ENCODE data around the gene SLC15A5.

SLC15A5 gene, protein sequence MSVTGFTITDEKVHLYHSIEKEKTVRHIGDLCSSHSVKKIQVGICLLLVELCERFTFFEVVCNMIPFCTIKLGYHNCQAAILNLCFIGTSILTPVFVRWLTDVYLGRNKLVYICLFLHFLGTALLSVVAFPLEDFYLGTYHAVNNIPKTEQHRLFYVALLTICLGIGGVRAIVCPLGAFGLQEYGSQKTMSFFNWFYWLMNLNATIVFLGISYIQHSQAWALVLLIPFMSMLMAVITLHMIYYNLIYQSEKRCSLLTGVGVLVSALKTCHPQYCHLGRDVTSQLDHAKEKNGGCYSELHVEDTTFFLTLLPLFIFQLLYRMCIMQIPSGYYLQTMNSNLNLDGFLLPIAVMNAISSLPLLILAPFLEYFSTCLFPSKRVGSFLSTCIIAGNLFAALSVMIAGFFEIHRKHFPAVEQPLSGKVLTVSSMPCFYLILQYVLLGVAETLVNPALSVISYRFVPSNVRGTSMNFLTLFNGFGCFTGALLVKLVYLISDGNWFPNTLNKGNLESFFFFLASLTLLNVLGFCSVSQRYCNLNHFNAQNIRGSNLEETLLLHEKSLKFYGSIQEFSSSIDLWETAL

DNA sequence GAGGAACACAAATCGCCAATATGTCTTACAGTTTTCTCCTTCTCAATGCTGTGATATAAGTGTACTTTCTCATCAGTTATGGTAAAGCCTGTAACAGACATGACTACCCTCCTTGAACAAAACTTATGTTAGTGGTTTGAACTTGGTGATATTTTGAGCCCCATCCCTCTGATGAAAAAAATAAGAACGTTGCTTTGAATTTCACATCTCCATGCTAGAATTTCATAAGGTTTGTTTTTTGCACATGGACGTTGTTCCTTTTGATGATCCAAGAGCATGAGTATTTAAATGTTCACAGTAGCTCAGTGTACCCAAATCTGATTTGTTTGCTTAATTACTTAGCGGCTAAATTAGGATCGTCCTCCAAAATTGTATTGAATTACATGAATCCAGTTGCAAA lies at the start of gene SLC15A5:
Gene SLC15A5, minus strand, starts transcription at position 101 of the 400 bp plus-strand sequence. Its CDS starts 0 bp downstream, at position 101.
- in situ Hi-C loops (cut with MboI; ENCODE audit: low sequenced_read_pairs): no loop called here

DNA sequence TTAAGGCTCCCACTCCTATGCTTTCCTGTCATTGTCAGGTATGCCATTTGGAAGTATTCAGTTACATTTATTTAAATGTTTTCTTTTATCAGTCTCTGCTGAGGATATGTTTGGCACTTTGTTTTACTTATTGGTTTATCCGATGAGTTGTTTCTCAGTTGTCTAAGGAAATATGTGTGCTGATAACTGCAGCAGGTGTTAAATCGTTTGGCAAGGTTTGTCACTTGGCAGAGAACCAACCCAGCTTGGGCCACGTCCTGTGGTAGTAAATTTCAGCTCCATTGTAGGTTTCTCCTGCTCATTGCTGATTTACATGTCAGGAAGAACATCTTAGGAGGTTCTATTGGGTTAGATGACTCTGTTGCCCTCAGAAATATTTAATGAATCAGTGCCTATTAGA lies 47.9 kb upstream of the SLC15A5 start:
- in situ Hi-C loops (cut with MboI; ENCODE audit: low sequenced_read_pairs): no loop called here

DNA sequence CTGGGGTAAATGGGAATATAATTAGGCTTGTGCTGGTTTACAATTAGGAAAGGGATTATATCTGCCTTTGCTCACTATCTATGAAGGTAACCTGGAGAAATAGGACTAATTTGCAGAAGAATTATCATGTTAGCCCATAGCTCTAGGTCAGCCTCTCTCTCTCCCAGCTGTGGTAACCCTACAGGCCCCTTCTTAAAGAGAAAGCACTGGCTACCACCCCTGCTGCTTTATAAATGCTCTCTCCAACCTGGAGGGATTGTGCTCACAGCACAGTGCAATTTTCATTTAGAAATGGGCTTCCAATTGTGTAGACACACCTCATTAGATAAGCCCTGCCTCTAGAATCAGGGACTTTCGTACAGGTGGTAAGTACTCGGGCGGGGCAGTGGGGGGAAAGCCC lies 47.3 kb upstream of the SLC15A5 start:
- in situ Hi-C loops (cut with MboI; ENCODE audit: low sequenced_read_pairs): no loop called here

DNA sequence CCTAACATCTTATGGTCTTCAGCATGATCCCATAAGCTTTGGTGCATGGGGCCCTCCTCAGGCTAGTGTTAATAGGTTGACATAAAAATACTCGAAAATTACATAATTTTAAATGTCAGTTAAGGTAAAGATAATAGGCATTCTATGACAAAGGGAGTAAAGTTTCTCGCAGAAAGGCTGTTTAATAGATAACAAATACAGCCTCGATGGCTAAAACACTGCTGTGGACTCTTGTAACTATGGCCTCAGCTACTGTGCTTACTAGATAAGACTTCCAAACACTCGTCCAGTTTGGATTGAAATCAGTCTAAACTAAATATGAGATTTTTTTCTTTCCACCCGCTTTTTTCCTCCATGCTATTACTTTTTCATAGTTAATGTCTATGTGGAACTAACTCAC lies 46.8 kb upstream of the SLC15A5 start:
- in situ Hi-C loops (cut with MboI; ENCODE audit: low sequenced_read_pairs): no loop called here

DNA sequence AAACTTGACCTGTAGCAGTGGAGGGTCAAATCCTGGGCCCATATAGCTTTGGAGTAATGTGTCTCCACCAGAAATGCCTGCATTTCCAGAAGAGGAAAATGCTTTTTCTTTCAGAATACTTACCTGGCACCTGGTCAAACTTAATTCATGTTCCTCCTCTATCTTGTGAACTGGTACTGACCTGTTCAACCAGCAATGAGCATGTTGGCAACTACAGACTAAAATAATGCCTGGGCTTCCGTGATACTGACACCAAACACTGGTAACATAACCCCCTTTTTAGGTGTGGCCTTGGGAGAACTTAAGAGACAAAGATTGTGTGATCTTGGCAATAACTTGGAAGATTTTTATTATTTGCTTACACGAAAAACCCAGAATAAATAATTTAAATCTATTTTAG lies 46.2 kb upstream of the SLC15A5 start:
- in situ Hi-C loops (cut with MboI; ENCODE audit: low sequenced_read_pairs): no loop called here

DNA sequence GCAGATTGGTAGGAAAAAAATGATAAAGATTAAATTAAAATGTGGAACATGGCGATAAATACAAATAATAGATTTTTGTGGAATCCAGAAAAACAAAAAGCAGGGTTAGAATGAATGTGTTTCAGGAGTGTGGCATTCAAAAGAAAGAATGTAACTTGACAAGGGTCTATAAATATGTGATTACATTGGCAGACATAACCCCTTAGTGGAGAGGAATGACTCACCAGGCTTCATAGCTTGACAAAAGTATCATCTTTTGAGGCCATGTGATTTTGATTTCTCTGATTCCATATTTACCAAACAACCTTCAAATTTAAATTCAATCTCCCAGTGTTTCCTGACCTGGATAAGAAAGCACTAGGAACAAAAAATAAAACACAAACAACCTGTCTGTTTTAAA lies 45.5 kb upstream of the SLC15A5 start:
- in situ Hi-C loops (cut with MboI; ENCODE audit: low sequenced_read_pairs): no loop called here

DNA sequence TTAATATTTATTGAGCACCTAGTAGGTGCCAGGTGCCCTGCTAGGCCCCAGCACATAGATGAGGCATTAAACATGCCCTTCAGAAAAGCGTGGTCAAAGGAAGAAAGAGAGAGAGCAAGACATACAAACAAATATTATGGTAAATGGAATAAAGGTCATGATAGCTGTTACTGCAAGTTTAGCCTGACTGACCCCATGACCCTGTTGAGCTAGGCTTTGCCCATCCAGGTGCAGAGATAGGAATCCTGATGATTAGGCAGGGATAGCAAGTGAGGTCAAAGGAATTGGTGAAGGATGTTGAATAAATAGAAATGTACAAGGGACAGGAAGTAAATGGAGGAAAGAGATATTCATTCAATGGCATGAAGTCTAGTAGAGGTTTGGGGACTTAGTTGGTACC lies 33.4 kb upstream of the SLC15A5 start:
- in situ Hi-C loops (cut with MboI; ENCODE audit: low sequenced_read_pairs): no loop called here

DNA sequence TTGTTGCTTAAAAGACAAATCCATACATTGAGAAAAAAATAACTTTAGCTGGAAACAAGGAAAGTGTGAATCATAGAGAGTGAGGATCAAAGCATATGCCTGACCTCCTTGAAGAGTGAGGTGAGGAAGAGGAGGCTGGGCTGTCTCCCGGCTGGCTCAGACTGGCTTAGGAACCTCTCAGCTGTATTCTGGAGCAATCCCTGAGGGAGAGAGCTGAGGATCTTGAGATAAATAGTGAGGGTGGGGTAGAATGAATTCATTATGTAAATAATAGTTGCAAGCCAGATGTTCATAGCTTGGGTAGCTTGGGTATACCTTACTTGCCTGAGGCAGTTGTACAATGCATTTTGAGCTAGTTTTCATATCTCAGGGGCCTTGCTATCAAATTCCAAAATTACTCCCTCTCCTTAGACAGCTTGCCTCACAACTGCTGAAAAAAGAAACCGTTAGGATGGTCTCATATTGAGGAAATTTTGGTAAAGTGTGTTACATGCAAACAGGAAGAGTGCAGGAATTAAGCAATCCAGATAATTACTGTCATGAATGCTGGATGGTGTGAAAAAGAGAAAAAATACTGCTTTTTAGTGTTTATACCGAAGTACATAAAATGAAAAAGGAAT lies 30.5 kb upstream of the SLC15A5 start:
- in situ Hi-C loops (cut with MboI; ENCODE audit: low sequenced_read_pairs): no loop called here

DNA sequence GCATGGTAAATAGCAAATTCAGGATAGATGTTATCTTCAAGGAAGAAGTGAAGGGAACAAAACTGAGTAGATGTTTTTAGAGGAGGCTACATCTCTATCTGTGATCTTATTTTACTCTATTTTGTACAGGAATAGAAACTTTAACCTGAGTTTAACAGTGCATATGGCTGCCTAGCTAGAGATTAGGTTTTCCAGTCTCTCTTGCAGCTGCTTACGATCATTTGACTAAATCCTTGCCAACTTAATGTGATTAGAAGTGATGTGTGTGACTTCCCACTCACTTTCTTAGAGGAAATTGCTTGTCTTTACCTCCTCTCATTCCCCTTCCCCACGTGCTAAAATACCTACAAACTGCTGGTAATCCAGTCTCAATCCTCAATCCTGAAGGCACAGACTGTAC lies 26.5 kb upstream of the SLC15A5 start:
- in situ Hi-C loops (cut with MboI; ENCODE audit: low sequenced_read_pairs): no loop called here

DNA sequence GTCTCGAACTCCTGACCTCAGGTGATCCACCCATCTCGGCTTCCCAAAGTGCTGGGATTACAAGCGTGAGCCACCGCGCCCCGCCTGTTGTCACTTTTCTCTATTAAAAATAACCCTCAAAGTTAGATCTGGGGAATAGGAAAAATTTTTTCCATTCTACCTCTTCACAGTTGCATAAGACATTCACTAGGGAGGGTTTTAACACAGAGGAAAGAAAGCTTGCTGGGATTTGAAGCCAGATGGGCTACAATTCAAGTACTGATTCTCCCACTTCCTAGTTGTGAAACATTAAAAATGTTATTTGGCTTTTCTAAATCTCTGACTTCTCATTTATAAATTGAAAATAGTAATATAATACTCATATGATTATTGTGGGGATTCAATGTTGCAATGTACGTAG lies 23.3 kb upstream of the SLC15A5 start:
- in situ Hi-C loops (cut with MboI; ENCODE audit: low sequenced_read_pairs): no loop called here

DNA sequence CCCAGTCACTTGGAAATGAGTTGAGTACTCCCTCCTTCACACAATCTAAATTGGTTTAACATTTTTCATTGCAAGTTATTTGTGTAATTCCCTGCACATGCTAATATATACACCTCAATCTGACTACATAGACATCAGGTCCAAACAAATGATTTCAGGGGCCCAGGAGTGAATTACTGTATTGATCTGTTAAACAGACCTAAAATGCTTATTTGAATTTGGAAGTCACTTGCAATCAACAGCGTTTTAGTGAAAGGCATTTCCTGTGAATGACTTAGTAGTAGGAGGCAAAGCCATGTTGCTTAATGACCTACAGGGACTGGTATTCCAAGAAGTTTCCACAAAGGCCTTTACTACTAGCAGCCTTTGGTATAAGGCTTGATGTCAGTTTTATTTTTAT lies 22.6 kb upstream of the SLC15A5 start:
- in situ Hi-C loops (cut with MboI; ENCODE audit: low sequenced_read_pairs): no loop called here

DNA sequence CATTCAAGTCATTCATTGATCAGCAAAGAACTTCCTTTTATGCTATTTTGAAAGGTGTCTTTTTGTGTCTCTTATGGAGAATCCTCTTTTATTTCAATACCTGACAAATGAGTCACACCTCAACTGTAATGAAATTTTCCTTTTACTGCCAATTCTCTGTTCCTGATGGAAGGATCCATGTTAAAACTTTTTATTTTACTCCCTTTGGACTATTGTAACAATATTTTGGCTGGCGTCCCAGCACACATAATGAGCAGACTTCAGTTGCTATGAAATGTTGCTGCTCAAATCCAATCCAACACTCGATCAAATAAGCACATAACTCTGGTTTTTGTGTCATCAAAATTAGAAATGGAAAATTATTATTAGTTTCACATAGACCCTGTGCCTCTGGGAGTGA lies 21.9 kb upstream of the SLC15A5 start:
- in situ Hi-C loops (cut with MboI; ENCODE audit: low sequenced_read_pairs): no loop called here

DNA sequence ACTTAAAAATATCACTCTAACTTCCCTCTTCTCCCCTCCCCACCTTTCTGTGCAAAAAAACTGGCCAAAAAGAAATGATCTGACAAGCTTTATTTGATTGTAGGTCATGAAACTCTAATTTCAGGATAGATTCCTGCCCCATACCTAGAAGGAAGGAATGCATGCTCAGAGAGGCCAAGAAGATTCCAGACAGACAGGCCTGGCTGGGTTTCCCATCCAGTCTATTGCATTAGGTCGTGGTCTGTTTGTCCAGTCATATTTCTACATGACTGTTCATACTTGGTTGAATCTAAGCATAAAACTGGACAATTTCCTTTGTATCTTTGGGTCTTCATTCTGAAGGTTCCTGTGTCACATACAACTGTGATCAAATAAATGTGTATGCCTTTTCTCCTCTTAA lies 20.0 kb upstream of the SLC15A5 start:
- in situ Hi-C loops (cut with MboI; ENCODE audit: low sequenced_read_pairs): no loop called here

DNA sequence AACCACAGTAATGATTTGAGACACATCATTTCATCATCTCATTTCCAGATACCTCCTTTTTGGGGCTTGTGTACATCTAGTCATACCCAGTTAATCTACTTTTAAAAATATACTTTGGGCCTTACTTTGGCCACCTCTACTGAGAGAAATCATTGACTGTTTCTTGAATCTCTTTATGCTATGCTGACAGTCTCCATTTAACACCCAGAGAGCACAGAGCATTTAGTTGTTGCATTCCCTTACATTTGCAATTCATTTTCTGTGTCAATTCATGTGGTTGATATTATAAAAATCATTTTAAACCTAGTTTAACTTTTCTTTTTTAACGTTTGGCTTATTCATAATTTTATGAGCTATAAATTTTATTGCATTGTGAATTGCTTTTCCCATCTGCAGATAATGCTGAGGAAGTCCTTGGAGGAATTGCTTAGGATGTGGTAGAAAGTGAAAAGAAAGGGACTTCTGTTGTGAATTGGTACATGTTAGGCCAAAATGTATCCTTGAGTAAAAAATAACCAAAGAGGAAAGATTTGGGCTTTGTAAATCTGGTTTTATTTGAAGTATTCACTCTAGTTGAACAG lies 17.0 kb upstream of the SLC15A5 start:
- in situ Hi-C loops (cut with MboI; ENCODE audit: low sequenced_read_pairs): no loop called here

DNA sequence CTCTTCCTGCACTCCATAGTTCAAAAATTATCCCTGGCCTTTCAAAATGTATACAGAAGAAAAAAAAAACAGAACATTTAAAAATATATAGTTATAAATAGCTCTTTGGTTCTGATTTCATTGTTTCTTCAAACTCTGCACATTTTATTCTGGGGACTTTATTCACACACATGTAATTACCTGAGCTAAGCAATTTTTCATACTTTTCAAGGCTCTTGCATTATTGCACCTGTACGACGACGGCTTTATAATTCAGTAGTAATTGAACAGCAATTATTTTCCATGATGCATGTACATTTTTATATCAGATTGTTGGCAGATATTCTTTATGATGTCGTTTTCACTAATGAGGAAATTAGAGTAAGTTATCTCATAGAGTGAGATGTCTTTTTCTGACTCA lies 13.5 kb upstream of the SLC15A5 start:
- in situ Hi-C loops (cut with MboI; ENCODE audit: low sequenced_read_pairs): no loop called here

DNA sequence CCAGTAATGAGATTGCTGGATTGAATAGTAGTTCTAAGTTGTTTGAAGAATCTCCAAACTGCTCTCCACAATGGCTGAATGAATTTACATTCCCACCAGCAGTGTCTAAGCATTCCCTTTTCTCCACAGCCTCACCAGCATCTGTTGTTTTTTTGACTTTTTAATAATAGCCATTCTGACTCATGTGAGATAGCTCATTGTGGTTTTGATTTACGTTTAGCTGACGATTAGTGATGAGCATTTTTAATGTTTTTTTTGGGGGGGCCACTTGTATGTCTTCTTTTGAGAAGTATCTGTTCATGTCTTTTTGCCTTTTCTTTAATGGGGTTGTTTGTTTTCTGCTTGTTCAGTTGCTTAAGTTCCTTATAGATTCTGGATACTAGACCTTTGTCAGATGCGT lies 8.1 kb upstream of the SLC15A5 start:
- in situ Hi-C loops (cut with MboI; ENCODE audit: low sequenced_read_pairs): no loop called here

DNA sequence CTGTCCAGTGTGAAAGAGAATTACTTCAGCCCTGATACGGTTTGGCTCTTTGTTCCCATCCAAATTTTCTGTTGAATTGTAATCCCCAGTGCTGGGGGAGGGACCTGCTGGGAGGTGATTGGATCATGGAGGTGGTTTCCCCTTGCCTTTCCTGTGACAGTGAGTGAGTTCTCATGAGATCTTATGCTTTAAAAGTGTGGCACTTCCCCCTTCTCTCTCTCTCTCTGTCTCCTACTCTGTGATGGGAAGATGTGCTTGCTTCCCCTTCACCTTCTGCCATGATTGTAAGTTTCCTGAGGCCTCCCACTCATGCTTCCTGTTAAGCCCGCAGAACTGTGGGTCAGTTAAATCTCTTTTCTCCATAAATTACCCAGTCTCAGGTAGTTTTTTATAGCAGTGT lies 5.5 kb upstream of the SLC15A5 start:
- in situ Hi-C loops (cut with MboI; ENCODE audit: low sequenced_read_pairs): no loop called here

DNA sequence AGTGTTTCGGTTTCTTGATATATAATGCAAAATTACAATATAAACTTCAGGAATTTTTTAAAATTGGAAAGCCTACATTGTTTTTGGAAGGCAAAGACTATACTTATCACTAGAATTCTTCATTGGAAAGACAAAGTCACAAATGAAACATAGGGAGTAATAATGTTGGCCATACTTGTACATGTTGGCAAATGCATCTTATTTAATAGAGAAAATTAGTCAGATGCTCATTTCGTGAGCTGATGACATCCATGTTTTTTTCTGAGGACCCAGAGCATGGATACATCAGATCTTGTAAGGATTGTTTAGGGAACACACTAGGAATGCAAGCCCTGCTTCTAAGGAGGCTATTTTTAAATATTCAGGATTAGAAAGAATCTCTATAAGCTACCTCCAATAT lies 4.6 kb upstream of the SLC15A5 start:
- in situ Hi-C loops (cut with MboI; ENCODE audit: low sequenced_read_pairs): no loop called here

DNA sequence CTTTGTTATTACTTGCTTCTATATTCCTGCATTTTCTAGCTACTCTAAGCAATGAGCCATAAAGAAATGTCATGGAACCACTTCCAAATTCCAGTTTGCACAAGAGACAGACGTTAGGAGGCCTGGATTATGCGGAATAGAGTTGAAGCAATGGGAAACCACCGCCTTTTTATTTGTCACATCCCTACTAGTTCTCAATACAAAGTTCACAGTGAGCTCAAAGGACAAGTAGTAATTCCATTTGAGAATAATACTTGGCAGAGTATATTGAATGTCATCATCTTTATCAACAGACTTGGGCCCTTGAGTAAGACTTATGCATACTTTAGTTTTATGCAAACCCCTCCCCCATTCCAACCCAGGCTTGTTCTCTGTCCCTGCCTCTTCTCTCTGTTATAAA lies 3.7 kb upstream of the SLC15A5 start:
- in situ Hi-C loops (cut with MboI; ENCODE audit: low sequenced_read_pairs): no loop called here

DNA sequence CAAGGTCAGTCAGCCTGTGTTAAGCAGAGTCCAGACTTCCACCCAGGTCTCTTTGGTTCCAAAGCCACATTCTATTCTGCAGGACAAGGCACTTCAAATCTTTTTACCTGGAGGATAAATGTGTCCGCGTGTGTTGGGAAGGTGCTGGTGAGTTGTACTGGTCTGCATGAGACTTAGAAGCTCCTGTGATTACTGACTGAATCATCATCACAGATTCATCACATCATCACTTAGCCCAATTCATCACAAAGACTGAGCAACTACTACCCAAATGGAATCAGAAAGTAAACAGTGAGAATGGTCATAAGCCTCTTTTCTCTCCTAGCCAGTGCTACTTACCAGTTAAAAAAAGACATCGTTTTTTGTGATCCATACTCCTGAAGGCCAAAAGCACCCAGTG lies 5.3 kb downstream of the SLC15A5 start:
- in situ Hi-C loops (cut with MboI; ENCODE audit: low sequenced_read_pairs): no loop called here

DNA sequence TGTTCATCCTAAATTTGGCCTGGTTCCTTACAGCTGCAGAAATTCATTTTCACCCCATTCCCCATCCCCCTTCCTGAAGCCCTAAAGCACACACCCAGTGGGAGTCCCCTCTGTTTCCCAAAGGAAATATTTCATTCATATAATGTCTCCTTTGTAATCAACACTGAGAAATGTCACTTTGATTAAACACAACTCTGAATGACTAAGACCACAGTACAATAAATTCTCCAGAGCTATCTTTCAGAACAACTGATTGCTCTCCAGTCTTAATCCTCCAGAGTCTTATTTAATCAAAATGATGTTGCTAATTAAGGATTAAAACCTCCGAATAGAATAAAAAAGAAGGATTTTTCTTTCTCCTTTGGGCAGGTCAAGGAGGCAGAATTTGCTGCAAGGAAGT lies 6.4 kb downstream of the SLC15A5 start:
- in situ Hi-C loops (cut with MboI; ENCODE audit: low sequenced_read_pairs): no loop called here

DNA sequence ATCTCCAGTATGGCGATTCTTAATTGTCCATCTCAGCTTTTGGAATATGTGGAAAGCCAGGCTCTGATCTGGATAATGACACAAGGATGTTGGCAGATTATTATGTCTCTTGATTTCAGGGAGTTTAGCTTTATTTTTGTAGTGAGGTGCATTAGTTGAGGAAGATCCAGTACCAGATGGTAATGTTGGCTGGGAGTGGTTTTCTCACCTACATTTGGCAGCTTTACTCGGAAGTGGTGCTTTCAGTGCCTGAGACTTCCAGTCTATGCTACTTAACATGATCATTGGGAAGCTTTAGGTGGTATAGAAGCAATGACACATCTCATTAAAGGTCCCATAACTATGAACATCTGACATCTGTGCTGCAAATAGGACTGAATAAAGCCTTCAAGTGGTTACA lies 7.5 kb downstream of the SLC15A5 start:
- in situ Hi-C loops (cut with MboI; ENCODE audit: low sequenced_read_pairs): no loop called here
